ENCODE results near the gene TRAF5. TPM values are rescaled to one million over a fixed set of nuclear protein-coding genes. Genes with fewer than 3 reads are reported as not detected.

The TRAF5 gene
- total and polyA plus RNA-seq, 7 donors: 1.1 to 5.1 (median 1.8) TPM

GRCh38 chr1:211375949-211376348 is 49.3 kb downstream of the TRAF5 start:
- no peaks in the 10 kb centered on the region for H3K9me3 ChIP-seq
- no peak overlapping the region for H3K4me3 ChIP-seq
- no peak for TF ChIP-seq CTCF (IDR thresholded peaks at IDR 0.05)
- ATAC-seq (no peak), DNase-seq (no peak)
- H3K36me3 ChIP-seq (ENCODE audit: insufficient read depth in 1 of 2, low read depth in 1 of 2): peaks cover 0 to 3% of the 10 kb centered on the region in 2 donors
- no peak overlapping the region for H3K27ac ChIP-seq
- H3K4me1 ChIP-seq: no peaks in the 10 kb centered on the region
- no peaks in the 10 kb centered on the region for H3K27me3 ChIP-seq (ENCODE audit: insufficient read depth in 3 of 3, low read length in 2 of 3)
- 66 to 82% (median 70%) methylated on average over 2 of the region's 2 CpGs for WGBS, 3 donors
- intact Hi-C loops (cut with DNase I): no loop called here

GRCh38 chr1:211376807-211377470 is 50.3 kb downstream of the TRAF5 start:
- H3K27me3 ChIP-seq (ENCODE audit: insufficient read depth in 3 of 3, low read length in 2 of 3): no peaks in the 10 kb centered on the region
- DNase-seq (no peak), ATAC-seq (no peak)
- no peak overlapping the region for H3K4me3 ChIP-seq
- H3K4me1 ChIP-seq: no peaks in the 10 kb centered on the region
- intact Hi-C loops (cut with DNase I): no loop called here
- H3K9me3 ChIP-seq: no peaks in the 10 kb centered on the region
- H3K27ac ChIP-seq: no peak overlapping the region
- no peak for TF ChIP-seq CTCF (IDR thresholded peaks at IDR 0.05)
- 88 to 92% (median 90%) methylated on average over 4 of the region's 4 CpGs for WGBS, 3 donors
- H3K36me3 ChIP-seq (ENCODE audit: insufficient read depth in 1 of 2, low read depth in 1 of 2): peaks cover 0 to 3% of the 10 kb centered on the region in 2 donors

GRCh38 chr1:211377539-211378450 is 51.2 kb downstream of the TRAF5 start:
- ATAC-seq (no peak), DNase-seq (no peak)
- TF ChIP-seq CTCF (IDR thresholded peaks at IDR 0.05): no peak
- Histone ChIP-seq H3K27me3 (ENCODE audit: insufficient read depth in 3 of 3, low read length in 2 of 3) (no peaks in the 10 kb centered on the region), H3K4me3 (no peak overlapping the region), H3K4me1 (no peaks in the 10 kb centered on the region), H3K9me3 (no peaks in the 10 kb centered on the region), H3K36me3 (ENCODE audit: insufficient read depth in 1 of 2, low read depth in 1 of 2) (peaks cover 0 to 3% of the 10 kb centered on the region in 2 donors), H3K27ac (no peak overlapping the region)
- WGBS, 3 donors: 72 to 80% (median 74%) methylated on average over 4 of the region's 4 CpGs
- intact Hi-C loops (cut with DNase I): no loop called here

GRCh38 chr1:211378844-211379243 is 52.2 kb downstream of the TRAF5 start:
- TF ChIP-seq CTCF (IDR thresholded peaks at IDR 0.05): no peak
- H3K27ac ChIP-seq: peak overlapping the region; percentile 30
- no peak for ATAC-seq
- H3K36me3 ChIP-seq (ENCODE audit: insufficient read depth in 1 of 2, low read depth in 1 of 2): peaks cover 0 to 2% of the 10 kb centered on the region in 2 donors
- H3K27me3 ChIP-seq (ENCODE audit: insufficient read depth in 3 of 3, low read length in 2 of 3): no peaks in the 10 kb centered on the region
- H3K9me3 ChIP-seq: no peaks in the 10 kb centered on the region
- no peak for DNase-seq
- H3K4me3 ChIP-seq: no peak overlapping the region
- 55 to 59% (median 58%) methylated on average over 4 of the region's 4 CpGs for WGBS, 3 donors
- H3K4me1 ChIP-seq: peaks cover 5% of the 10 kb centered on the region
- intact Hi-C loops (cut with DNase I): no loop called here
